OCI-M1 (cell line): ENCODE data around the gene LRATD1.
"Not testable (repeated sequence)": the region's sequence is repeated elsewhere in the genome, so short reads cannot be mapped to it uniquely, and the experiment has no call there.

Source experiments
- DNase-seq: peaks from one replicate; lab custom pipeline; 2025; lab: John Stamatoyannopoulos, UW

LRATD1 gene

DNA sequence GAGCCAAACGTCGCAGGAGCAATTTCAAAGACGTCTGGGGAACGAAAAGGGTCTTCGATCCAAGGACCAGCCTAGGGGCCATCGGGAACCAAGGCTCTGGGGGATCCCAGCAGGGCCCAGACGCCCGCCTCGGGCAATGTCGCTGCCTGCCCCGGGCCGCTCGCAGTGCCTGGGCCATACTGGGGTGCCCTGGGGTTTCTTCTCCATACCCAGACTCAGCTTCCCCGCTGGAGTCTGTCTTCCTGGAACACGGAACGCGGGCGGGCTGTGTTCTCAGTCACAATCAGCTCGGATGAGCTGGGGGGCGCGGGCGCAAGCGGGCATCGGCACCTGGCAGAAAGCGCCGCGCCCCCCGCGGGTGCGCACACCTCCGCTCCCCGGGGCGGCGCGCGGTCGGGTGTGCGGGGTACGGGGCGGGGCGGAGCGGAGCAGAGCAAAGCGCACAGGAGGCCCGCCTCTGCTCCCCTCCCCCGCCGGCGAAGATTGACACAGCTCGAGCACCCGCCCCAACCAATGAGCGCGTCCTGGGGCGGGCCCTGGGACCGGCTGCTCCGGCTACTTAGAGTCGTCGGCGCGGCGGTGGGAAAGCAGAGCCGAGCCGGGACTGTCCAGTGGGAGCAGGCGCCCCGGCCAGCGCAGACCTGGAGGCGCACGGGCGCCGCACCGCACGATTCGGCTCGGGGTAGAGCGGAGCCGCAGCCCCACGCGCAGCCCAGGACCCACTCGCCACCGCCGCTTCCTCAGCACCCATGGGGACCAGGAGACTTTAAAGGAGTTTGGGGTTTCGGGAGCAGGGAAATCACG, at the start of gene LRATD1:
Gene LRATD1 (plus strand): TSS at position 585 of the 804 bp plus-strand sequence. CDS start 1,263 bp downstream, outside the sequence.
- peak; percentile 86 for DNase-seq

DNA sequence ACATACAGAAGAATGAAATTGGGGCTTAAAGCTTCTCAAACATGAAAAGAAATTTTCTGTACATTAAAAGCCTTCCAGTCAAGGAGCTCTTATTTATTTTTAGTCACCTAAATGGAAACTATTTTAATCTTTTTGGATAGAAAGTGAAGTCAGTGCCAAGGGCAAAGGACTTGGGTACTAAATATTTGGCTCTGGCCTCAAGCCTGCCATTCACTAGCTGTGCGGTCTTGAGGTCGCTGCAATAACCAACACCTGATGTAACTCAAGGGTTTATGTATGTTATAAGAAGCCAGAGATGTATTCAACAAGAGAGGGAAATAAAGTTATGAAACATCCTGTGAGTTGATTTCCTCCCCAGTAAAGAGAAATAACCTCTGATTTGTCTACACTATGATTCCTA, 49.5 kb upstream of the LRATD1 start:
- no peak for DNase-seq

DNA sequence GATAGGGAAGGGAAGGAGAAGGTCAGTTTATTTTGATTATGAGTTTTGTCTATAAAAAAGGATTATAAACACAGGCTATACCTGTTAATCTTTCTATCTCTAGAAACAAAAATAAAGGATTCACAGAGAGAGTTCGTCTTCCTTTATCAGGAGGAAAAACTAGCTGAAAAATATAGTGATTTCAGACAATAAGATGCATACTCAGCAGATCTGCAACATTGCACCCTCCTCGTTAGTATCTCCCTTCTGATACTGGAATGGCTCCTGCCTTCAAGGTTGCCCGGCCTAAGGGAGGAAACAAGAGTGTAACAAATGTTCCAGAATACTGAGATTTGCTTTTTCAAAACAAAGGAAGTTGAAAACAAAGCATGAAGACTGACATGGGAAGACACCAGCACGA, 48.7 kb upstream of the LRATD1 start:
- DNase-seq, result no peak

DNA sequence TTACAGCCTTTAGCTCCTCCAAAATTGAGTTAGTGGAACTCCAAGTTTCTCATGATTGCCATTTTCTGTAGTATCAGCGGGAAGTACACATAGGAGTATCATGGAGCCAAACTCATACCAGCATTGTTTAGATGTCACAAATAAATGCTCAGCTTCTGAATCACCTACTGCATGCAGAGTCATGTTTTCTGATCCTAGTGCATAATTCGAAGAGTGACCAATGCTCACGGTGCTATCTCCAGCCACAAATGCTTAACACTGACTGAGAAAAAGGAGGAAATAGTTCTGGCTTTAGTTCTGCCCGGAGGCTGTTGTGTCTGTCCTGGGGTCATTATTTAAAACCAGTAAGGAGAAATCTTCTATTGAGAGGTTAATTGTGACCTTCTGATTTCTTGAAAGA, 45.4 kb upstream of the LRATD1 start:
- DNase-seq, result no peak

- peak; percentile 25 for DNase-seq
Observed at GRCh38 chr2:14601156-14601770, 31.3 kb upstream of the LRATD1 start.

- no peak for DNase-seq
Observed at GRCh38 chr2:14602309-14602708, 30.2 kb upstream of the LRATD1 start.

DNA sequence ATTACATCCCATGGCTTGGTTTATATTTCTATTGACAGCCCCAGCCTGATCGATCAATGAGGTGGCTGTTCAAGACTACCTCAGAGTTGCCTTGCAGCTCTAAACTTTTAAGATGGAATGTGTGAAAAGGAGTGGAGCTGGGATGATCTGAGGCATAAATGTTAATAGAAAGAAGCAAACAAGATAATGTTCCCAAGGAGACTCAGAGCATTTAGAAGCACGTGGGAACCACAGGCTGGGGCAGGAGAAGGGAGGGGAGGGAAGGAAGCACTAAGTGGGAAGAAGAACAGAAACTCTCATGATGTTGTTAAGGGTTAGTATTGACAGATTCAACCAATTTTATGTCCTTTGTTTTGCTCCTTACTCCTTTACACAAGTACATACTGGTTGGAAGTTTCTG, 28.8 kb upstream of the LRATD1 start:
- DNase-seq, result no peak

- no peak for DNase-seq
Observed at GRCh38 chr2:14608245-14608644, 24.3 kb upstream of the LRATD1 start.

GRCh38 chr2:14614017-14614416, 18.5 kb upstream of the LRATD1 start:
- DNase-seq, result no peak

DNA sequence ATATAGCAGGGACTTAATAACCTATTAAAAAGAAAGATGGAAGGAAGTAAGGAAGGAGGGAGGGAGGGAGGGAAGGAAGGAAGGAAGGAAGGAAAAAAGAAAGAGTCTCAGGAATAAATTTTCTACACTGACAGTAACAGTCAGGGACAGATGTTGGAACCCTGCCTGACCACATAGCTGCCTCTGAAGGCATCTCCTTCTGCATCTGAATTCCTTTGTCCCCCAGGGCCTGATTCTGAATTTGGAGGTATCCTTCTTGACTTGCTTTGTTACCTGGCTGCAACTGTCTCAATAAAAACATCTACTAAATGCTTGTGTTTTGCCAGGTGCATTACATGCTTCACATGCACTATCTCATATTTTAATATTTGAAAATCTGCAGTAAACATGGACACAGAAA, 17.4 kb upstream of the LRATD1 start:
- no peak for DNase-seq

DNA sequence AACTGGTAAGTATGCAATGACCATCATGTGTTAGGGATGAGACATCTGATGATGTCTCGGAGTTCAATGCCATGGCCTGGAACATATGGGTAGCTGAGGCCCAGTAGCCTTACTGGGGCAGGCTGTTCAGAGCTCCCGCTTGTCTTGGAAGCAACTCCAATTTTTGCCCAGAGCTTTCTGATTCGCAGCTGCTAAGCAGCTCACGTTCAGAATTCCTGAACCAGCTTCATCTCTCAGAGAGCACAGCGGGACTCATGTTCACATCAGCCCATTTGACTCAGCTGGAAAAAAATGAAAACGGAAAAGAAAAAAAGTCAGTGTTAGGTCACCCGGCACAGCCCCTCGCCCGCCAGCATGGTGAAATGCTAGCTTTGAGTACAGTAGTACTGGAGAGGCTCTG, 16.8 kb upstream of the LRATD1 start:
- no peak for DNase-seq

- DNase-seq, result no peak
Observed at GRCh38 chr2:14616342-14616741, 16.2 kb upstream of the LRATD1 start.

GRCh38 chr2:14616950-14617349, 15.6 kb upstream of the LRATD1 start:
- DNase-seq, result no peak

DNA sequence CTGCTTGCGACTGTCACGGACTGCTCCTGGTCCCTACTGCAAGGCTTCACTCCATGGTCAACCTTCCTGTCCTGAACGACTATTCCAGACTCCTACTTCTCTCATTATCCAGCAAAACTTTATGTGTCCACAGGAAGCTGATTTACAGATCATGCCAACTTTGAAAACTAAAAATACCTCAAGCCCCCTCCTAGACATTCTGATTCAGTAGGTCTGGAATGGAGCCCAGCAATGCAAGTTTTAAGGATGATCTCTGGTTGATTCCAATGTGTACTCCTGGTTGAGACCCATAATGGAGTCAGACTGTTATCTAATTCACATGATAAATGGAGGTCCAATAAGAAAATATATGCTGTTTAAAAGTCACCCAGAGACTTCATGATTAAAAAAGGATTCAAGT, 13.1 kb upstream of the LRATD1 start:
- DNase-seq, result no peak

DNA sequence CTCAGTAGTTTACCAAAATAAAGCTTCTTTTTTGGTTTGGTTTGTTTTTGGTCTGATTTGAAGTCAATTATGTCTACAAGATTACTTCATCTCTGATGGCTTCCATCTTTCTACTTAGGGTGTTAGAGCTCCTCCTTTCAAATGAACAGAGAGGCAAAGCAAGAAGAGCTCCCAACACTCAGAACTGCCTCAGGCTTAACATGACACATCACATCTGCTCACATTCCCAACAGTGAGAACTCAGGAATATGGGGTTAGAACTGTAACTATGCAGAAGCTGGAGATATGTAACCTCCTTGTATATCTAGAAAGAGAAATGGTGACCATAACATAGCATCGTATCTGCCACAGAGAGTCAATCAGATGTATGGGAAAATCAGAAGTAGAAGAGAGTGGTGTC, 11.4 kb upstream of the LRATD1 start:
- no peak for DNase-seq

GRCh38 chr2:14621906-14622549, 10.5 kb upstream of the LRATD1 start:
- DNase-seq, result no peak

DNA sequence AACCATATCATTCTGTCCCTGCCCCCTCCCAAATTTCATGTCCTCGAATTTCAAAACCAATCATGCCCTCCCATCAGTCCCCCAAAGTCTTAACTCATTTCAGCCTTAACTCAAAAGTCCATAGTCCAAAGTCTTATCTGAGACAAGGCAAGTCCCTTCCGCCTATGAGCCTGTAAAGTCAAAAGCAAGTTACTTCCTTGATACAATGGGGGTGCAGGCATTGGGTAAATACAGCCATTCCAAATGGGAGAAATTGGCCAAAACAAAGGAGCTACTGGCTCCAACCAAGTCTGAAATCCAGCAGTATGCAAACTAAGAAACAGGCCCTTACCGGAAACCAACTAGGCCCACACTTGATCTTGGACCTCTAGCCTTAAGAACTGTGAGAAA, 10.0 kb upstream of the LRATD1 start:
- DNase-seq, result not testable (repeated sequence)

DNA sequence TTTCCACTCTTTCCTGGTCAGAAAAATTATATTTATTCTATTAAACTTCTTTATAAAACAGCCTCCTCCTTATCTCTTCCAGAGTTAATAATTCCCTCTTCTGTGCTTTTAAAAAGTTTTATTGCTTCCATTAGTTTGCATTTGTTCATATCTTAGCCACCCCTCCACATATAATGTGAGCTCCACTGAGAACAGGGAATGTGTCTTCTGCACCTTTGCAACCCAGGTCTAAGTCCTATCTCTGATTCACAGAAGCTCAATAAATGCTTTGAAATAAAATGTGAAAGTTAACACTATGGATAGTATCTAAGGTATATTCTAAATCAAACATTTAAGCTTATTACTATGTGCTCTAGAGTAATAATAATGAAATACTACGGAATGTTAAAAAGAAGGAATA, 9.3 kb upstream of the LRATD1 start:
- no peak for DNase-seq

- DNase-seq, result peak; percentile 11
Observed at GRCh38 chr2:14626873-14627272, 5.6 kb upstream of the LRATD1 start.

DNA sequence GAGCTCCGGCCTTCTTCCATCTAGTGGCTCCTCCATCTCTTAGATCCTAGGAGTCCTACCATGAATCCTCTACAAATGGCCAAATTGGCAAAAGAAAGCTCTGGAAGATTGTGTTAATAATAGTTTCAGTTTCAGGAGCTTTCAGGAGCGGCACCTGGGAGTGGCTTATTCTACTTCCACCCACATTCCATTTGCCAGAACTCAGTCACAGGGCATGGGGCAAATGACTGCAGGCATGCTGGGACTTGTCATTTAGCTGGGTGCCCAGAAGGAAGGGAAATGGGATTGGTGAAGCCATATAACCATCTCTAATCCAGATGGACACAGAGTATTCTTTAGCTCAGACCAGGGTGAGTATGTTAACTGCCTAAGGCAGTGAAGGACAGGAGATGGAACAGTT, 3.6 kb upstream of the LRATD1 start:
- DNase-seq, result peak; percentile 7

DNA sequence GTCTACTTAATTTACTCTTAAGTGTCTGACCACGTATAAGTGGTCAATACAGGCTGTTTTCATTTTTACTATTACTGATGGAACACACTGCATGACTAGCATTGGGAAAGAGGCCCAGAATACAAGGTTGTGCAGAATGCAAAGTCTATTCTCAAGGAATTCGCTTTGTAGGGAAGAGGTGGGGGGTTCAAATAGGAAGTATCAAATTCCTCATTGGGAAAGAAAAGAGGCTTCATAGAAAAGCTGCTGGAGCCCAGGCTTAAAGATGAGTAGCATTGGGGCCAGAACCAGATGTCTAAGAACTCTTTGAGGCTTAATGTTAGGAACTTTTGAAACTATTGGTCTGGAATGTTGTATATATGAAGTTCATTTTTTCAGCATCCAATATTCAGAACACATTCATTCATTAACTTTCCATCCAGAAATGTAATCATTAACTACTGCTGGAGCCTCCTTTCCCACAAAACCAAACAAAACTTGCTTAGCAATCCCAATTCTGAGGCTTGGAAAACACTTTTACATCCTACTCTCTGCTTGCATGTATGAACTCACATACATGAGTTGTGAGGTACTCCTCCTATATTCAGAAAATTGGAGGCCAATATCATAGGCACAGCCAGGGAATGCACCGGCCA, 994 bp upstream of the LRATD1 start:
- DNase-seq, result no peak

DNA sequence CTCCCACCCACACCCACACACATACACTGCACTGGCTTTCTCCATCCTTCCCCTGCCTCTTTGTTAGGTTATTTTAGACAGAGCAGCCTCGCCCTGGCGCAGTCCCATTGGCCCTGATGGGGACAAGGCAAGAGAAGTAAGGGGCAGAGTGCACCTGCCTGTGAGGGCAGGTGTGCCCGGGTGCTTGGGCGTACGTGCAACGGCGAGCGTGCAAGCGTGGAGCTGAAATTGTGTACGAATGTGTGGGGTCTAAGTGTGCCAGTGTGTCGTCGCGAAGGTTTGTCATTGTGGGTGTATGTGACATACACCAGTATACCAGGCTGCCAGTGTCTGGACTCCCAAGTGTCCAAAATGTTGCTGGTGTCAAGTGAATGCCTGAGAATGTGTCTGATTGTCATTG, 544 bp downstream of the LRATD1 start:
- peak; percentile 32 for DNase-seq
